Measurements from ENCODE around the gene SND1.

DNA sequence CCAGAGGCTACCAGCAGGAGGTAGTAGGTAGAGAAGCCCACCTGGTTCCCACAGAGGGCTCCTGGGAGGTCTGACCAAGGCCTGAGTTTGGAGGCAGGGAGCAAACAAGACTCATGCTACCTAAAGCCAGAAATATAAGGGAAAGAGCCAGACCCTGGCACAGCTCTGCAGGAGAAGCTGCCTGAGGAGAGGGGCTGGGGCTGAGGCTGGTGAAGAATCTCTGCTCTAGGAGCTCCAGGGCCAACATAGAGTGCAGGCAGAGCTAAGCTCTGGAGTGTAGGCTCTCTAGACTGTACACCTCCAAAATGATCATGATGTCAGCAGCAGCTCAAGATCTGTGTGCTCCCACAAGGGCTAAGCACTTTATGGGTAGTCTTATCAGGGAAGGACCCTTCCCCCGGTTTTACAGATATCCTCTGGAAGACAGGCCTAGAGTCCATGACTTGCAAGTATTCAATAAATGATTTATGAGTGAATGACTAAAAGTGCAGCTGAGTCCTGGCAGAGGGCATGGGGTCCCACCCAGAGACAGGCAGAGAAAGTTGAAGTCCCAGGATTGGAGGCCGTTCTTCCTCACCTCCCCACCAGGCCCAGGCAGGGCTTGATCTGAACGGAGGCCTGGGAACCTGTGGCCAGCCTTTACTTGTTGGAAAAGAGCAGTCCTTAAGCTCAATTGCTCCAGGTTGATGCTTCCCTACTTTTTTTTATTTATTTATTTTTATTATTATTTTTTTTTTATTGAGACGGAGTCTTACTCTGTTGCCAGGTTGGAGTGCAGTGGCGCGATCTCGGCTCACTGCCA is 450.7 kb downstream of the SND1 start:
- TF ChIP-seq EZH2 (IDR thresholded peaks at IDR 0.05) (no peak), POLR2AphosphoS5 (IDR thresholded peaks at IDR 0.05; ENCODE audit: borderline replicate concordance, low read depth, low read length) (no peak)
